A549 (cell line): ENCODE results near the gene MEGF6. TPM values are rescaled to one million over a fixed set of nuclear protein-coding genes. Genes with fewer than 3 reads are reported as not detected.

ENCODE experiments used
- HDAC2 ChIP-seq: fragments of 200-600 bp; sonication (generic); IDR thresholded peaks from 2 replicates; pipeline ENCODE4 v1.6.1; 2016
- HEYL ChIP-seq: fragments of 250-450 bp; sonication (Bioruptor Pico); IDR thresholded peaks from 2 replicates; pipeline ENCODE4 v1.8.0; 2021; ENCODE audit warnings: mild to moderate bottlenecking, moderate library complexity
- PHF8 ChIP-seq: fragments of 200-600 bp; sonication (generic); IDR thresholded peaks from 2 replicates; pipeline ENCODE4 v1.6.1; 2016; ENCODE audit warnings: low read depth, mild to moderate bottlenecking, antibody characterized with exemption, moderate library complexity, borderline replicate concordance
- RARB ChIP-seq: fragments of 250-450 bp; sonication (Bioruptor Pico); IDR thresholded peaks from 2 replicates; pipeline ENCODE4 v1.8.0; 2021; ENCODE audit warnings: mild to moderate bottlenecking, moderate library complexity
- polyA plus RNA-seq, 4 experiments: library from polyadenylated mRNA; depleted of rRNA in 3 of 4; stranded (reverse); fragments of >200 nt; fragmentation: RNase III in 1 of 4; extraction: RNeasy Plus Mini Kit Qiagen cat#74134 plus additional on column Dnase treatment in 1 of 4; gene quantifications; 2 replicates in 3 of 4; 3 replicates in 1 of 4; pipeline ENCODE4 v1.2.3, GENCODE V29; 2011 to 2017
- small RNA-seq, 6 experiments: library from RNA; depleted of rRNA; stranded (forward); fragments of <200 nt; gene quantifications; one replicate each; pipeline ENCODE3, GENCODE V24; 2012

The MEGF6 gene
- polyA plus RNA-seq, 2 of the 4 experiments (the other 2 are of a cell fraction): 0.66 to 13.7 TPM

DNA sequence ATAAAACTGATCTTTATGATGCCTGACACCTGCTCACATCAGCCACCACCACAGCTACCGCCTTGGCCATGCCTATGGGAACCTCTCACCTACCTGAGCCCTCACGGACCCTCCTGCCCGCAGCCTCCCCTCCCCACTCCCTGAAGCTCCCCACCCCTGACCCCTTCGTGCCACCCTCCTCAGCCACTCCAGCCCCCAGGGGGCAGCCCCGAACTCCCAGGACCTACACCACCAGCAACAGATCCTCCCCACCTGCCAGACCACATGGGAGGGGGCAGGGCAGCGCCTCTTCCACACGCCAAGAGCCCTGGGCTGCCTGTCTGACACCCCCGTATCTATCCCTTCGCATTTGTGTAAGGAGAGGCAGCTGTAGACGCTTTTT is 171.0 kb downstream of the MEGF6 start (continued):
- TF ChIP-seq RARB (CRISPR knock-in tag): no peak
- TF ChIP-seq HDAC2: no peak
- TF ChIP-seq HEYL (CRISPR knock-in tag): no peak
- TF ChIP-seq PHF8: no peak

Small RNA genes within 50 kb of the gene (small RNA-seq; reads per million reads assigned to genes)
- 0 to 3.5 (median 0.10) reads per million in 6 experiments for gene MIR551A

Other genes starting within 250 kb of the MEGF6 start
- 1.4 and 1.7 TPM in 2 replicates for gene ARHGEF16, start 156.8 kb downstream of the MEGF6 start, polyA plus RNA-seq (2011; rRNA removed)
- 2.7 to 3.2 TPM (median 3.0 TPM) in 3 replicates for gene ARHGEF16, start 156.8 kb downstream of the MEGF6 start, polyA plus RNA-seq (2017; fragmentation: RNase III; extraction: RNeasy Plus Mini Kit Qiagen cat#74134 plus additional on column Dnase treatment)
- 13.1 and 15.8 TPM in 2 replicates for gene TPRG1L, start 13.5 kb upstream of the MEGF6 start, polyA plus RNA-seq (2011; rRNA removed)
- 18.4 to 20.1 TPM (median 18.7 TPM) in 3 replicates for gene TPRG1L, start 13.5 kb upstream of the MEGF6 start, polyA plus RNA-seq (2017; fragmentation: RNase III; extraction: RNeasy Plus Mini Kit Qiagen cat#74134 plus additional on column Dnase treatment)
- 16.1 and 18.4 TPM in 2 replicates for gene WRAP73, start 38.6 kb upstream of the MEGF6 start, polyA plus RNA-seq (2011; rRNA removed)
- 12.1 to 15.4 TPM (median 12.9 TPM) in 3 replicates for gene WRAP73, start 38.6 kb upstream of the MEGF6 start, polyA plus RNA-seq (2017; fragmentation: RNase III; extraction: RNeasy Plus Mini Kit Qiagen cat#74134 plus additional on column Dnase treatment)
- gene TP73, start 41.0 kb upstream of the MEGF6 start, polyA plus RNA-seq (2011; rRNA removed): 0.01 TPM in 1 of 2 replicates, not detected in the other
- 0.09 to 0.25 TPM (median 0.16 TPM) in 3 replicates for gene TP73, start 41.0 kb upstream of the MEGF6 start, polyA plus RNA-seq (2017; fragmentation: RNase III; extraction: RNeasy Plus Mini Kit Qiagen cat#74134 plus additional on column Dnase treatment)
- not detected in 2 replicates for gene CCDC27, start 140.9 kb upstream of the MEGF6 start, polyA plus RNA-seq (2011; rRNA removed)
- not detected in 3 replicates for gene CCDC27, start 140.9 kb upstream of the MEGF6 start, polyA plus RNA-seq (2017; fragmentation: RNase III; extraction: RNeasy Plus Mini Kit Qiagen cat#74134 plus additional on column Dnase treatment)
- 0.67 and 0.74 TPM in 2 replicates for gene SMIM1, start 161.2 kb upstream of the MEGF6 start, polyA plus RNA-seq (2011; rRNA removed)
- gene SMIM1, start 161.2 kb upstream of the MEGF6 start, polyA plus RNA-seq (2017; fragmentation: RNase III; extraction: RNeasy Plus Mini Kit Qiagen cat#74134 plus additional on column Dnase treatment): 0.80 to 1.3 TPM (median 1.1 TPM) in 3 replicates
- gene LRRC47, start 185.0 kb upstream of the MEGF6 start, polyA plus RNA-seq (2011; rRNA removed): 37.3 and 41.6 TPM in 2 replicates
- 26.0 to 28.5 TPM (median 26.3 TPM) in 3 replicates for gene LRRC47, start 185.0 kb upstream of the MEGF6 start, polyA plus RNA-seq (2017; fragmentation: RNase III; extraction: RNeasy Plus Mini Kit Qiagen cat#74134 plus additional on column Dnase treatment)
- gene CEP104, start 245.7 kb upstream of the MEGF6 start, polyA plus RNA-seq (2011; rRNA removed): 28.8 and 28.9 TPM in 2 replicates
- 13.7 to 15.4 TPM (median 14.5 TPM) in 3 replicates for gene CEP104, start 245.7 kb upstream of the MEGF6 start, polyA plus RNA-seq (2017; fragmentation: RNase III; extraction: RNeasy Plus Mini Kit Qiagen cat#74134 plus additional on column Dnase treatment)
- gene DFFB, start 246.0 kb upstream of the MEGF6 start, polyA plus RNA-seq (2011; rRNA removed): 2.5 and 3.2 TPM in 2 replicates
- 3.2 to 4.4 TPM (median 3.7 TPM) in 3 replicates for gene DFFB, start 246.0 kb upstream of the MEGF6 start, polyA plus RNA-seq (2017; fragmentation: RNase III; extraction: RNeasy Plus Mini Kit Qiagen cat#74134 plus additional on column Dnase treatment)